Thyroid gland (tissue), 4 donors: ENCODE data around the gene CNFN. TPM values are rescaled to one million over a fixed set of nuclear protein-coding genes. Genes with fewer than 3 reads are reported as not detected.

Experiments used
- DNase-seq, 2 donors: peaks; one replicate each; pipeline ENCODE4 v3.0.0-alpha.2; 2019
- H3K27ac ChIP-seq, 3 donors: fragments of 200-600 bp; sonication (generic); 1 replicate in 2 of 3; 2 replicates in 1 of 3; pipeline ENCODE4 v1.5.1; 2016 to 2019; ENCODE audit warnings: mild to moderate bottlenecking in 1 of 3, moderate library complexity in 1 of 3
- H3K27me3 ChIP-seq: fragments of 200-600 bp; sonication (generic); one replicate; pipeline ENCODE4 v1.5.1; 2019
- H3K36me3 ChIP-seq, 2 donors: fragments of 200-600 bp; sonication (generic); one replicate each; pipeline ENCODE4 v1.5.1; 2016 to 2019
- H3K4me1 ChIP-seq, 2 donors: fragments of 200-600 bp; sonication (generic); one replicate each; pipeline ENCODE4 v1.5.1; 2017 to 2019
- H3K4me3 ChIP-seq, 3 donors: fragments of 200-600 bp; sonication (generic); replicated peaks in 1 of 3; 1 replicate in 2 of 3; 2 replicates in 1 of 3; pipeline ENCODE4 v1.5.1; 2016; ENCODE audit warnings: mild to moderate bottlenecking in 1 of 3
- H3K9me3 ChIP-seq: fragments of 200-600 bp; sonication (generic); one replicate; pipeline ENCODE4 v1.5.1; 2017
- POLR2A ChIP-seq, 2 donors: fragments of 450-650 bp; IDR thresholded peaks; one replicate each; pipeline ENCODE4 v1.6.1; 2017; ENCODE audit warnings: antibody characterized with exemption in 2 of 2, mild to moderate bottlenecking in 2 of 2, moderate library complexity in 1 of 2
- WGBS, 2 donors: methylation state at CpG; one replicate each; pipeline ENCODE4 v1.1.5; 2017; 5-methylcytosine and 5-hydroxymethylcytosine counted together
- intact Hi-C: fragments of 100-400 bp; cut with DNase I; formaldehyde crosslinking; loops from one replicate; pipeline ENCODE4 v1.15.1; 2023
- total RNA-seq, 4 donors: library from RNA; depleted of rRNA; stranded (reverse); fragments of >200 nt; gene quantifications; one replicate each; pipeline ENCODE4 v1.2.3, GENCODE V29; 2016
- TF ChIP-seq, protein P1 (sequence below), 6 experiments: fragments of 200-600 bp in 3 of 6; fragments of 450-650 bp in 3 of 6; sonication (generic) in 3 of 6; IDR thresholded peaks; one replicate each; pipeline ENCODE4 v1.5.1; 2016 to 2019; ENCODE audit warnings: antibody characterized with exemption in 6 of 6, mild to moderate bottlenecking in 2 of 6, inconsistent platforms in 1 of 6, moderate library complexity in 1 of 6

The CNFN gene
- total RNA-seq, 4 donors from 2014 or later, result 1.0 TPM; not detected in 3

- TF ChIP-seq, protein P1, sequence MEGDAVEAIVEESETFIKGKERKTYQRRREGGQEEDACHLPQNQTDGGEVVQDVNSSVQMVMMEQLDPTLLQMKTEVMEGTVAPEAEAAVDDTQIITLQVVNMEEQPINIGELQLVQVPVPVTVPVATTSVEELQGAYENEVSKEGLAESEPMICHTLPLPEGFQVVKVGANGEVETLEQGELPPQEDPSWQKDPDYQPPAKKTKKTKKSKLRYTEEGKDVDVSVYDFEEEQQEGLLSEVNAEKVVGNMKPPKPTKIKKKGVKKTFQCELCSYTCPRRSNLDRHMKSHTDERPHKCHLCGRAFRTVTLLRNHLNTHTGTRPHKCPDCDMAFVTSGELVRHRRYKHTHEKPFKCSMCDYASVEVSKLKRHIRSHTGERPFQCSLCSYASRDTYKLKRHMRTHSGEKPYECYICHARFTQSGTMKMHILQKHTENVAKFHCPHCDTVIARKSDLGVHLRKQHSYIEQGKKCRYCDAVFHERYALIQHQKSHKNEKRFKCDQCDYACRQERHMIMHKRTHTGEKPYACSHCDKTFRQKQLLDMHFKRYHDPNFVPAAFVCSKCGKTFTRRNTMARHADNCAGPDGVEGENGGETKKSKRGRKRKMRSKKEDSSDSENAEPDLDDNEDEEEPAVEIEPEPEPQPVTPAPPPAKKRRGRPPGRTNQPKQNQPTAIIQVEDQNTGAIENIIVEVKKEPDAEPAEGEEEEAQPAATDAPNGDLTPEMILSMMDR (IDR thresholded peaks at IDR 0.05), result no peak
- Histone ChIP-seq H3K27ac (peak overlapping the region; percentile 46 to 63 (median 51)), H3K9me3 (no peaks in the 10 kb centered on the region), H3K36me3 (peaks cover 10 to 21% of the 10 kb centered on the region in 2 donors), H3K4me3 (no peak overlapping the region), H3K27me3 (no peaks in the 10 kb centered on the region), H3K4me1 (peaks cover 4 to 22% of the 10 kb centered on the region in 2 donors)
- intact Hi-C loops, result no loop called here
- DNase-seq, result no peak
- 81% methylated on average over 7 of the region's 7 CpGs for WGBS, 2 donors
These were observed 28.6 kb downstream of the CNFN start for GRCh38 chr19:42361545-42361910.

GRCh38 chr19:42360787-42361544 lies 29.1 kb downstream of the CNFN start:
- H3K27me3 ChIP-seq, result no peaks in the 10 kb centered on the region
- peak; percentile 71 to 80 for DNase-seq
- peaks cover 4 to 22% of the 10 kb centered on the region in 2 donors for H3K4me1 ChIP-seq
- intact Hi-C loops, result no loop called here
- no peaks in the 10 kb centered on the region for H3K9me3 ChIP-seq
- H3K27ac ChIP-seq, result peak overlapping the region in 2 of 3 donors; percentile 43 to 63
- TF ChIP-seq POLR2A (IDR thresholded peaks at IDR 0.05), result no peak
- TF ChIP-seq, protein P1 (IDR thresholded peaks at IDR 0.05), result no peak
- 63 to 79% methylated on average over 11 to 13 of the region's 16 CpGs for WGBS, 2 donors
- peaks cover 14 to 27% of the 10 kb centered on the region in 2 donors for H3K36me3 ChIP-seq
- no peak overlapping the region for H3K4me3 ChIP-seq

- H3K27me3 ChIP-seq, result no peaks in the 10 kb centered on the region
- no peak for TF ChIP-seq POLR2A (IDR thresholded peaks at IDR 0.05)
- TF ChIP-seq, protein P1 (IDR thresholded peaks at IDR 0.05), result no peak
- no peaks in the 10 kb centered on the region for H3K9me3 ChIP-seq
- H3K36me3 ChIP-seq, result peaks cover 18% of the 10 kb centered on the region in 2 donors
- intact Hi-C loops, result no loop called here
- H3K4me3 ChIP-seq, result no peak overlapping the region
- 89 to 100% methylated on average over 3 to 12 of the region's 12 CpGs for WGBS, 2 donors
- no peak overlapping the region for H3K27ac ChIP-seq
- peaks cover 4 to 16% of the 10 kb centered on the region in 2 donors for H3K4me1 ChIP-seq
- DNase-seq, result no peak
These were observed 32.8 kb downstream of the CNFN start for GRCh38 chr19:42357290-42357689.

GRCh38 chr19:42356686-42357085 lies 33.4 kb downstream of the CNFN start:
- no peak overlapping the region for H3K27ac ChIP-seq
- peaks cover 18% of the 10 kb centered on the region in 2 donors for H3K36me3 ChIP-seq
- TF ChIP-seq, protein P1 (IDR thresholded peaks at IDR 0.05), result no peak
- TF ChIP-seq POLR2A (IDR thresholded peaks at IDR 0.05), result no peak
- WGBS, 2 donors, result 97 to 100% methylated on average over 1 to 15 of the region's 15 CpGs
- H3K27me3 ChIP-seq, result no peaks in the 10 kb centered on the region
- H3K4me1 ChIP-seq, result peaks cover 3 to 12% of the 10 kb centered on the region in 2 donors
- no peak overlapping the region for H3K4me3 ChIP-seq
- H3K9me3 ChIP-seq, result no peaks in the 10 kb centered on the region
- intact Hi-C loops, result no loop called here
- DNase-seq, result no peak

GRCh38 chr19:42355896-42356295 lies 34.2 kb downstream of the CNFN start:
- no peak overlapping the region for H3K27ac ChIP-seq
- WGBS, 2 donors, result 94 to 97% methylated on average over 6 to 8 of the region's 12 CpGs
- no peaks in the 10 kb centered on the region for H3K9me3 ChIP-seq
- peaks cover 18% of the 10 kb centered on the region in 2 donors for H3K36me3 ChIP-seq
- peaks cover 0 to 6% of the 10 kb centered on the region in 2 donors for H3K4me1 ChIP-seq
- intact Hi-C loops, result no loop called here
- DNase-seq, result no peak
- H3K27me3 ChIP-seq, result no peaks in the 10 kb centered on the region
- H3K4me3 ChIP-seq, result no peak overlapping the region
- TF ChIP-seq, protein P1 (IDR thresholded peaks at IDR 0.05), result no peak
- no peak for TF ChIP-seq POLR2A (IDR thresholded peaks at IDR 0.05)
